HepG2 (cell line): ENCODE measurements around the gene MUC6. TPM values are rescaled to one million over a fixed set of nuclear protein-coding genes. Genes with fewer than 3 reads are reported as not detected.

ENCODE experiments used
- ATAC-seq: fragments of 200-7000 bp; cut with Tn5 transposase; 3 replicates; pipeline ENCODE4 v1.9.1; 2020; ENCODE audit warnings: mild to moderate bottlenecking, moderate library complexity
- BruUV-seq: library from RNA; stranded (reverse); fragments of 400-500 nt; replicated peaks from 2 replicates; lab custom pipeline; 2021; lab: Mats Ljungman, UMichigan
- CTCF ChIA-PET: fragments of 300-600 bp; formaldehyde crosslinking; extraction: SDS; loops from one replicate; lab custom pipeline; 2021; ENCODE audit warnings: low total read pairs, inconsistent platforms, low intra/inter-chr PET ratio; lab: Yijun Ruan, JAX
- POLR2A ChIA-PET: fragments of 350-600 bp; sonication (Branson Sonifier 250); formaldehyde crosslinking; loops from one replicate; lab custom pipeline; 2020; ENCODE audit warnings: antibody characterized with exemption, inconsistent platforms; lab: Yijun Ruan, JAX
- DNase-seq: peaks from one replicate; pipeline ENCODE4 v3.0.0-alpha.2; 2015; ENCODE audit warnings: low spot score
- FAIRE-seq: peaks from 3 replicates; lab custom pipeline; 2011; peaks lifted over from hg19 to GRCh38; lab: Jason Lieb, UNC
- H2AFZ ChIP-seq: one replicate; pipeline ENCODE4 v1.6.1; 2011; ENCODE audit warnings: low read length, inconsistent platforms
- H3K27ac ChIP-seq: fragments of 300-600 bp; 3 replicates; pipeline ENCODE4 v1.8.0; 2011; ENCODE audit warnings: mixed run types, mild to moderate bottlenecking, mixed read lengths, low read length, inconsistent platforms; ENCODE audit not compliant: insufficient read depth; ENCODE audit errors: extremely low read length
- H3K27me3 ChIP-seq, 2 experiments: fragments of 200-600 bp in 1 of 2; 2 replicates in 1 of 2; 3 replicates in 1 of 2; pipeline versions ENCODE4 v1.6.0 to v1.8.0; 2011; ENCODE audit warnings: low read length in 2 of 2, mild to moderate bottlenecking in 2 of 2, moderate library complexity in 2 of 2, inconsistent platforms in 1 of 2; ENCODE audit not compliant: insufficient read depth in 2 of 2, control insufficient read depth in 1 of 2
- H3K36me3 ChIP-seq, 2 experiments: fragments of 200-600 bp in 1 of 2; replicated peaks in 1 of 2; 2 replicates in 1 of 2; 3 replicates in 1 of 2; pipeline versions ENCODE4 v1.5.1 to v1.8.0; 2011; ENCODE audit warnings: low read length in 2 of 2, inconsistent platforms in 1 of 2; ENCODE audit not compliant: insufficient read depth in 2 of 2, control insufficient read depth in 1 of 2
- H3K4me1 ChIP-seq: 2 replicates; pipeline ENCODE4 v1.5.1; 2012; ENCODE audit warnings: low read length, inconsistent platforms; ENCODE audit not compliant: insufficient read depth
- H3K4me2 ChIP-seq: 2 replicates; pipeline ENCODE4 v1.6.0; 2011; ENCODE audit warnings: low read depth, low read length, inconsistent platforms
- H3K4me3 ChIP-seq, 3 experiments: fragments of 200-600 bp in 1 of 3; sonication (generic), shearing (Covaris generic) in 1 of 3; replicated peaks in 1 of 3; 2 replicates each; pipeline ENCODE4 v1.5.1; 2011 to 2016; ENCODE audit warnings: low read length in 3 of 3, inconsistent platforms in 2 of 3, low read depth in 2 of 3, mild to moderate bottlenecking in 2 of 3, control low read depth in 1 of 3, mixed read lengths in 1 of 3; ENCODE audit not compliant: insufficient read depth in 1 of 3
- H3K79me2 ChIP-seq: one replicate; pipeline ENCODE4 v1.6.1; 2011; ENCODE audit warnings: low read length, inconsistent platforms; ENCODE audit not compliant: insufficient read depth
- H3K9ac ChIP-seq: 2 replicates; pipeline ENCODE4 v1.6.0; 2011; ENCODE audit warnings: mild to moderate bottlenecking, low read depth, low read length, inconsistent platforms; ENCODE audit not compliant: insufficient read depth
- H3K9me3 ChIP-seq: 2 replicates; pipeline ENCODE4 v1.5.1; 2012; ENCODE audit warnings: mild to moderate bottlenecking, low read length
- H4K20me1 ChIP-seq: 2 replicates; pipeline ENCODE4 v1.6.0; 2011; ENCODE audit warnings: inconsistent platforms, mild to moderate bottlenecking, low read length, moderate library complexity; ENCODE audit not compliant: insufficient read depth
- ELF4 ChIP-seq: sonication (generic); formaldehyde crosslinking; IDR thresholded peaks from 2 replicates; pipeline ENCODE4 v1.5.0; 2020; ENCODE audit warnings: missing genetic modification reagents, mild to moderate bottlenecking, moderate library complexity, borderline replicate concordance
- GRHL1 ChIP-seq: sonication (generic); formaldehyde crosslinking; conservative IDR thresholded peaks from 2 replicates; pipeline ENCODE4 v1.8.0; 2022; ENCODE audit warnings: missing genetic modification reagents
- HOXA9 ChIP-seq: sonication (generic); formaldehyde crosslinking; IDR thresholded peaks from 2 replicates; pipeline ENCODE4 v1.8.1; 2022; ENCODE audit warnings: missing genetic modification reagents, mild to moderate bottlenecking, moderate library complexity, borderline replicate concordance
- REPIN1 ChIP-seq: sonication (generic); formaldehyde crosslinking; IDR thresholded peaks from 2 replicates; pipeline ENCODE4 v1.8.0; 2022; ENCODE audit warnings: missing genetic modification reagents, low read depth, mild to moderate bottlenecking, borderline replicate concordance
- RFX1 ChIP-seq: fragments of 450-650 bp; IDR thresholded peaks from 2 replicates; pipeline ENCODE4 v1.6.1; 2017
- SCMH1 ChIP-seq: sonication (generic); formaldehyde crosslinking; IDR thresholded peaks from 2 replicates; pipeline ENCODE4 v1.9.0; 2021; ENCODE audit warnings: missing genetic modification reagents, mild to moderate bottlenecking, borderline replicate concordance
- ZNF143 ChIP-seq: sonication (generic); formaldehyde crosslinking; IDR thresholded peaks from 2 replicates; pipeline ENCODE4 v1.4.0; 2020; ENCODE audit warnings: missing genetic modification reagents
- ZNF282 ChIP-seq: fragments of 450-650 bp; IDR thresholded peaks from 2 replicates; pipeline ENCODE4 v1.6.1; 2018; ENCODE audit not compliant: partially characterized antibody
- ZNF350 ChIP-seq: sonication (generic); formaldehyde crosslinking; IDR thresholded peaks from 2 replicates; pipeline ENCODE4 v1.4.0; 2020; ENCODE audit warnings: mild to moderate bottlenecking, low read depth, missing genetic modification reagents, borderline replicate concordance
- ZNF547 ChIP-seq: sonication (generic); formaldehyde crosslinking; IDR thresholded peaks from 2 replicates; pipeline ENCODE4 v1.5.1; 2020; ENCODE audit warnings: mild to moderate bottlenecking, missing genetic modification reagents
- ZNF646 ChIP-seq: sonication (generic); formaldehyde crosslinking; IDR thresholded peaks from 2 replicates; pipeline ENCODE4 v1.9.0; 2021; ENCODE audit warnings: mild to moderate bottlenecking, missing genetic modification reagents
- ZSCAN9 ChIP-seq: IDR thresholded peaks from 2 replicates; pipeline ENCODE4 v1.6.1; 2016; ENCODE audit warnings: borderline replicate concordance
- WGBS: methylation state at CpG from one replicate; pipeline ENCODE4 v1.1.6; 2017; ENCODE audit warnings: low lambda C conversion rate; 5-methylcytosine and 5-hydroxymethylcytosine counted together
- in situ Hi-C: cut with HindIII; loops from 2 replicates; pipeline ENCODE4 v1.10.0; 2017; ENCODE audit warnings: low pct_unique_long_range_greater_than_20kb; ENCODE audit not compliant: extremely low pct_ligation_motif_present
- intact Hi-C: fragments of 100-400 bp; cut with micrococcal nuclease; formaldehyde crosslinking; loops from one replicate; pipeline ENCODE4 v1.10.0; 2022; ENCODE audit not compliant: unreplicated experiment
- polyA plus RNA-seq, 8 experiments: library from polyadenylated mRNA; depleted of rRNA in 3 of 8; stranded (reverse) in 7 of 8; unstranded in 1 of 8; fragments of >200 nt; fragmentation: Illumina TruSeq in 4 of 8; extraction: Trizol in 4 of 8; gene quantifications; 2 replicates each; pipeline versions ENCODE4 v1.2.1 to v1.2.3, GENCODE V29; 2011 to 2016; ENCODE audit warnings: low read depth in 4 of 8, missing spikeins in 1 of 8, mixed read lengths in 1 of 8; ENCODE audit not compliant: insufficient read depth in 1 of 8
- total RNA-seq, 5 experiments: library from RNA; depleted of rRNA; stranded (reverse); fragments of >200 nt; fragmentation: Illumina TruSeq; extraction: Trizol; gene quantifications; 2 replicates each; pipeline ENCODE4 v1.2.3, GENCODE V29; 2016; ENCODE audit warnings: low read depth in 1 of 5
- TF ChIP-seq, protein P1 (sequence below): sonication (generic); formaldehyde crosslinking; IDR thresholded peaks from 2 replicates; pipeline ENCODE4 v1.4.0; 2020; ENCODE audit warnings: missing genetic modification reagents, mild to moderate bottlenecking, borderline replicate concordance

Gene MUC6
- total and polyA plus RNA-seq, 2 of the 13 experiments (the other 11 are each of a cell fraction or from before 2014, with no cell fraction given) = not detected

- 7% methylated on average over 5 of the region's 16 CpGs for WGBS
- Histone ChIP-seq H3K36me3 (no peaks in the 10 kb centered on the region), H3K27ac (no peak overlapping the region), H3K4me3 (no peak overlapping the region), H3K9me3 (no peaks in the 10 kb centered on the region), H3K79me2 (no peaks in the 10 kb centered on the region), H2AFZ (no peak overlapping the region), H3K4me2 (no peak overlapping the region), H4K20me1 (no peaks in the 10 kb centered on the region), H3K4me1 (peaks cover 9% of the 10 kb centered on the region), H3K9ac (no peak overlapping the region), H3K27me3 (peaks cover 22 to 93% of the 10 kb centered on the region in 2 experiments; a peak in 4 of 5 replicates)
- ChIA-PET POLR2A (no interaction called here), CTCF (no interaction called here)
- ATAC-seq (no peak), DNase-seq (no peak), FAIRE-seq (no peak)
- in situ Hi-C loops = no loop called here
- intact Hi-C loops = no loop called here
- no TSS peak for BruUV-seq
- TF ChIP-seq ELF4 (CRISPR knock-in tag) (no peak), SCMH1 (no peak), GRHL1 (CRISPR knock-in tag) (no peak), ZNF282 (no peak), REPIN1 (CRISPR knock-in tag) (no peak), ZNF350 (no peak), ZNF143 (CRISPR knock-in tag) (no peak), ZNF547 (CRISPR knock-in tag) (no peak), ZSCAN9 (CRISPR knock-in tag) (no peak), RFX1 (no peak), HOXA9 (no peak), ZNF646 (no peak)
- TF ChIP-seq, protein P1, sequence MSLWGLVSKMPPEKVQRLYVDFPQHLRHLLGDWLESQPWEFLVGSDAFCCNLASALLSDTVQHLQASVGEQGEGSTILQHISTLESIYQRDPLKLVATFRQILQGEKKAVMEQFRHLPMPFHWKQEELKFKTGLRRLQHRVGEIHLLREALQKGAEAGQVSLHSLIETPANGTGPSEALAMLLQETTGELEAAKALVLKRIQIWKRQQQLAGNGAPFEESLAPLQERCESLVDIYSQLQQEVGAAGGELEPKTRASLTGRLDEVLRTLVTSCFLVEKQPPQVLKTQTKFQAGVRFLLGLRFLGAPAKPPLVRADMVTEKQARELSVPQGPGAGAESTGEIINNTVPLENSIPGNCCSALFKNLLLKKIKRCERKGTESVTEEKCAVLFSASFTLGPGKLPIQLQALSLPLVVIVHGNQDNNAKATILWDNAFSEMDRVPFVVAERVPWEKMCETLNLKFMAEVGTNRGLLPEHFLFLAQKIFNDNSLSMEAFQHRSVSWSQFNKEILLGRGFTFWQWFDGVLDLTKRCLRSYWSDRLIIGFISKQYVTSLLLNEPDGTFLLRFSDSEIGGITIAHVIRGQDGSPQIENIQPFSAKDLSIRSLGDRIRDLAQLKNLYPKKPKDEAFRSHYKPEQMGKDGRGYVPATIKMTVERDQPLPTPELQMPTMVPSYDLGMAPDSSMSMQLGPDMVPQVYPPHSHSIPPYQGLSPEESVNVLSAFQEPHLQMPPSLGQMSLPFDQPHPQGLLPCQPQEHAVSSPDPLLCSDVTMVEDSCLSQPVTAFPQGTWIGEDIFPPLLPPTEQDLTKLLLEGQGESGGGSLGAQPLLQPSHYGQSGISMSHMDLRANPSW = no peak
These were observed 4.1 kb upstream of the MUC6 start for GRCh38 chr11:1040428-1041148.
